Fibroblast of peridontal ligament (primary cell): ENCODE results near the gene IFIT5.
"Not testable (repeated sequence)": the region's sequence is repeated elsewhere in the genome, so short reads cannot be mapped to it uniquely, and the experiment has no call there.

Source experiments
- DNase-seq: peaks from one replicate; pipeline ENCODE4 v3.0.0-alpha.2; 2010; ENCODE audit errors: extremely low read depth

The IFIT5 gene, protein sequence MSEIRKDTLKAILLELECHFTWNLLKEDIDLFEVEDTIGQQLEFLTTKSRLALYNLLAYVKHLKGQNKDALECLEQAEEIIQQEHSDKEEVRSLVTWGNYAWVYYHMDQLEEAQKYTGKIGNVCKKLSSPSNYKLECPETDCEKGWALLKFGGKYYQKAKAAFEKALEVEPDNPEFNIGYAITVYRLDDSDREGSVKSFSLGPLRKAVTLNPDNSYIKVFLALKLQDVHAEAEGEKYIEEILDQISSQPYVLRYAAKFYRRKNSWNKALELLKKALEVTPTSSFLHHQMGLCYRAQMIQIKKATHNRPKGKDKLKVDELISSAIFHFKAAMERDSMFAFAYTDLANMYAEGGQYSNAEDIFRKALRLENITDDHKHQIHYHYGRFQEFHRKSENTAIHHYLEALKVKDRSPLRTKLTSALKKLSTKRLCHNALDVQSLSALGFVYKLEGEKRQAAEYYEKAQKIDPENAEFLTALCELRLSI

DNA sequence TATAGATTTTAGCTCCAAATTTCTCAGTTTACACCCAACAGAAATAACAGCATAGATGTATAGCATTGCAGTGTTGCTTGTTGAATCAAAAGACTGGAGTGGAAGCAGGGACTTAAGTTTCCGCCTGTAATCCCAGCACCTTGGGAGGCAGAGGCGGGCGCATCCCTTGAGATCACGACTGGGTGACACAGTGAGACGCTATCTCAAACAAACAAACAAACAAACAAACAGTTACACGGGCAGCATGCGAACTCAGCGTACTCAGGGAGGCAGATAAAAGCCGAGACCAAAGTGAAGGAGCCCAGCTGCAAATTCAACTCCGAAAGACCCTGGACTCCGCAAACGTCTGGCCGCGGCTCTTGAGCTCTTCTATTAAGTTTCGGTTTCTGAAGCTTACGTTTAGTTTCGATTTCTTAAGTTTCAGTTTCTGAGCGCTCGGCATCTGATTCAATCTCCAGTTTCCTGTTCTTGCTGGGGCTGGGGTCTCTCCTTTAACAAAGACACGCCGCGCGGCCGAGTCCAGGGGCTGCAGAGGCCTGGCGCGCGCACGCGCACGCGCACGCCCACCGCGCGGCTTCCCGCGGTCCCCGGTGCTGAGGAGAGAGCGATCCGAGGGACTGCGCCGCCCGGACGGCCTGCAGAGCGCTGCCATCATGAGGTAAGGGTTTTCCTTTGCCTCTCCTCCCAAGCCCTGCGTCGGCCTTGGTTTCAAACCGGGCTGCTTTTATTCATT is at the start of gene IFIT5:
IFIT5 (plus strand) TSS at position 423 of the 733 bp plus-strand sequence; CDS start at position 654, 231 bp downstream.
- DNase-seq = peak; percentile 77

DNA sequence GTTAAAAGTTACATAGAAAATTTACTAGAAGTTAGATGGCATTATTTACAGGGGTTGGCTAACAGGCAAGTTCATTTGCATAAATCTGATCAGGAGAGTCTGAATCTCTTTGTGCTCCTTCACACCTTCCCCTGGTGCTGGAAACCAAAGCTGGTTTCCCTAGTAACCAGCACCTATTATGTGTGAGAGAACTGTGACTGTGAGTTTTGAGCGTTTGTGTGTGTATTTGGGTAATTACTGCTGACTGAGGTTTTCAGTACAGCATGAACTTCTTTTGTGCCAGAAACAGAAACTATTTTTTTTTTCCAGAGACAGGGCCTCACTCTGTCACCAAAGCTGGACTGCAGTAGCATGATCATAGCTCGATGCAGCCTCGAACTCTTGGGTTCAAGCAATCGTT is 46.8 kb upstream of the IFIT5 start:
- peak; percentile 29 for DNase-seq

DNA sequence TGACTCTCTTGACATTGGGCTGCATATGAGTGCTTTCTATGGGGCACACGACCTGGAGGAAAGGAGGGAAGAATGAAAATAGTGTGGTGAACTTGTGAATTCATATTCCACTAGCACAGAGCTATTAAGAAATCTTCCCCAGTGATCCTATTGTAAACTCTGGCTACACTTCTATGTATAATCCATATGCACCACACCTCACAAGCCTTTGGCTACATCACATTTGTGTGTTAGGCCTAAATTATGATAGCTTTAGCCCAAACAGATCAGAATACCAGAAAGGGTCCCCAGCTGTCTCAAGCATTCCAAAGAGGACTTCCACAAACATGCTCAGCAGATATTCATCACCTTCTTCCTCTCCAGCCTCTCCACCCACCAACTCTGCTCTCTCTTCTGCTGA is 46.2 kb upstream of the IFIT5 start:
- no peak for DNase-seq

DNA sequence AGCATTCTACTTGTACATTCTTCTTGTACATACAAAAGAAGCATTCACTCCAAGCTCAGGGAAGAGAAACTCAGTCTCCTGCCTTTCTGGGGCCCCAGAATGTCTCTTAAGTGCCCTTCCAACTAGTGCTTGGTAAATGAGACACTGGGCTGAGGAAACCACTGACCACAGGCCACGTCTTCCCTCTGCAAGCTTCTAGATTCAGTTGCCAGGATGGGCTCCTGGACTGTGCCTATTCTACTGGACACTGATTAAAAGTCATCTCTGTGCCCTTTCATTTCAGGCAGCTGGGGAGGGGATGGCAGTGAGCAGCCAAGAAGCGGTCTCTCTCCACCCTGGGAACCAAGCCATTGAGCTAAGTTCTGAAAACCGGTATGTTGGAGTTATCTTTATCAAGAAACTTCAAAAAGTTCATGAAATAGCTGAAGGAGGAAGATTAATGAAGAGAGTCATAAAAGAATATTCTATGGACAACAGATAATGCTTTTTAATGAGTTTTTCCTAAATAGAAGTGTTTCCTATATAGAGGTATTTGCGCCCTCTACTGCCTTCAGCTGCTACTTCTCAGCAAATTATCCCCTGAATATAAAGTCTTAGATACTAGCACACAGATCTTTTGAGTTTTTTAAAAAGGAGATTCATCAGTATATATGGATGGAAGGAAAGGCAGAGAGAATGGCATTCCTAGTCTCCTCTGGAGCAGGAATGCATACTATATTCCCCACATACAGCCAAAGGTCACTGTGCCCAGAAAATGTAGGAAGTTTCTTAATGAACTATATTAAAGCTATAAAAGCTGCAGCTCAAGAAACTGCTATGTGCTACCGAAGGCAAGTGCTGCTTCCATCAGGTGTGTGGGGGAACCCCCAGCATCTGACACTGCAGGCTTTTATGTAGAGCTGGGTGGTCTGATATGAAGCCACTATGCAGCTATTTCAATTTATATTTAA is 44.9 kb upstream of the IFIT5 start:
- DNase-seq = peak; percentile 77

DNA sequence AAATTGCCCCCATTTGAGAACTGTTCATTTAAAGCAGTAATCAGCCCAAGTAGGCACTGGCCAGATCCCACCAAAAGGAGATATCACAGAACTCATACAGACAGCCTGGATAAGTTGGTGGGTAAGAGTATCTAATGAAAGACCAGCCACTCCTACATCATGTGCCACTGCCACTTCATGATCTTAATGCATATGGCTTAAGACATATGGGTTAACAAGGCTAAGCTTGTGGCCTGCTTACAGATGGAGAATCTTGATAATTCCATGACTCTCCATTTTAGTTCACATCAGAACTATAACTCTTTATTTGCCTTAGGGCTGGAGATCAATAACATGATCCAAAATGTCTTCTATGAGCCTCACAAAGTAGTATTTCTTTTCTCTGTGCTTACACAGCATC is 43.3 kb upstream of the IFIT5 start:
- DNase-seq = no peak

DNA sequence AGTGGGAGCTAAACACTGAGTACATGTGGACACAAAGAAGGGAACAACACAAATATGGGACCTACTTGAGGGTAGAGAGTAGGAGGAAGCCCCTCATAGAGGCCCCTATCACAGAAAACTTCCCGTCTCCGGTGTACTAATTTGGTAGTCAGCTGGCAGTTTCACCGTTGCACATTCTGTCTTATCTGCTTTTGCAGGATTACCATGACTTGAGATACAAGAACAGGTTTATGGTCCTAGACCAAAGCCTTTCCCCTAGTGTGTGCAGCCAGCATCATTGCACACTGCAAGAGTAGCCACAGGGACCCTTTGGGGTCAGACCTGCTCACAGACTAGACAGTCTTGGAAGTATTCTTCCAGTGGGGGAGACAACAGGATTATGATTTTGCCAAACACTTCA is 42.4 kb upstream of the IFIT5 start:
- DNase-seq = no peak

DNA sequence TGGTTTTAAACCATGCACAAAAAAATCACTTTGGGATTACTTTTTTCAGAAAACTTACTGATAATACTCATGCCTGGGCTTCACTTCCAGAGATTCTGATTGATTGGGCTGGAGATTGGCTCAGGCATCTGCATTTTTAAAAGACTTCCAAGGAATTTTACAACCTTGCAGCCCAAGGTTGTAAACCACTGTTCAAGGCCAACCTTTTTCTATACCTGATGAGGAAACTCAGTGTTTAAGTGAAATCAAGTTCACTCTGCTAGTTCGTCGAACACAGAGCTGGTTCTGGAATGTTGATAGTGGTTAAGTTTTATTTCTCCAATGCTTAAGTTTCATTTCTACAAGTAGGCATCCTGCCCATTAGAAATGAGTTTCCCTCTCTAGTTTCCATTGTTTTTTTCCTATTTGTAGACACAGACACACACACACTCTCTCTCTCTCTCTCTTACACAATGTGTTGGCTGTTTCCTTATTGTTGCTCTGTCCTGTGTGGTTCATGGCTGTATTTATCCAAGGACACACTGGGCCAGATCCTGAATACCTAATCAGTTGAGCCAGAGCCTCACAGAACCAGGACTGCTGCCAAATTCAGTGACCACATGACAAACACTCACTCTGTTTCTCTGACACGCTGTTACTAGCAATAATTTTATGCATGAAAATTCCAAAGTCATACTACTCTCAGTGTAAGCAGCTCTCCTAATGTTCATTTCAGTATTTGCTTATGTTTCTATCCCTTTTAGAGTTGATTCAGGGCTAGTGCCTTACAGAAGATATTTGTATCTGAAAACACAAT is 40.3 kb upstream of the IFIT5 start:
- peak; percentile 98 for DNase-seq

DNA sequence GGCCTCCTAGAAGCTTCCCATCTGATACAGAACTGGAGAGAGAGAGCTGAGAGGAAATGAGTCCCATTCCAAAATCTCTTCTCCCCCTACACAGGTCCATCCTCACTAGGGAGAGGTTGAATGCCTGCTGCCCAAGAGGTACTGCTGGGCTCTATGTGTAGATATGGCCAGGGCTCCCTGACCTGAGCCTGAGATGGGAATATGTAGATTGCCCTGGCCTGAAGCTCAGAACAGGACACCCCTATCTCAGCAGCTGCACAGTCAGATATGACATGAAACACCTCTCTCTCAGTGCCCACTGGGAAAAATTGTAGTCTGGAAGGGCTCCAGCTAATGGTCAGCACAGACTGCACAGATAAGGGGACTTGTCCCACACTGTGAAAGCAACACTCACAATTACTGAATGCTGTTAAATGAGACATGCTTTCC is 39.6 kb upstream of the IFIT5 start:
- DNase-seq = no peak

DNA sequence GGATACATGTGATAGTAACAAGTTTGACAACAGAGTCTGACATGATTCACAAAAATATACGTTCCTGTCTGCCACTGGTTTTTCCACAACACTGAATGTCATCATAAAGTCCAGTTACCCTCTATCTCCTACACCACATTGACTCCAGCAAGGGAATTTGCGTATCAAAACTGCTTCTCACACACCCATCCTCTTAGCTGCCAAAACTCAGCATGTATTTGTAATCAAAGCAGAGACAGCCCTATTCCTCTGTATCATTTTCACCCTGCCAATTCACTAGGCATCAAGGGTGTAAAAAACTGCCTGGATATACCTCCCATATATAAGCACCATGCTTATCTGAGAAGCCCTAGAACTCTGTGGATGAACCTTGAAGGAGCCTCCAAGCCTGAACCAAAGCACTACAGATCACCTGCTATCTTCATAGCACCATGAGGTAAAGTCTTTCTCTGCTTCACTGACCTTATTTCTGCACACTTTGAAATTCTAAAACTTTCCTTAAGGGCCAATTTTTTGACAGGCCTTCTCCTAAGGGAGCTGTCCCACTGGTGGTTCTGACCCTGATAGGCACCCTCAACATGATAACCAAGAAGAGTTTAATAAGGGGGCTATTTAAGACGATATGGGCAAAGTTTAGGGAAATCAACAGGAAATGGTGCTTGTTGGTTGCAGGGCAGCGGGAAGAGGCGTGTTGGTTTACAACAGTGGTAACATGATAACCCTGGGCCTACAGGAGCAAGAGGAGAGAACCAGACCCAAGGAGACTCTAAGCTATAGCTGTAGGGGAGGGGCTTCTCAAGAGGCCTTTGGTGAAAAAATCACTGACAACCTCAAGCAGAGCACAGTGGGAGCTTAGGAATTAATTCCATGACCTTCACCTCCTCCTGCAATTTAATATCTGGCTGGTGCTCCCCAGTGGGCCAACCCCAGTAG is 36.4 kb upstream of the IFIT5 start, which contains the start of gene IFIT1B:
IFIT1B (plus strand) TSS at position 352 of the 933 bp plus-strand sequence; CDS start at position 432, 80 bp downstream.
- DNase-seq = no peak

DNA sequence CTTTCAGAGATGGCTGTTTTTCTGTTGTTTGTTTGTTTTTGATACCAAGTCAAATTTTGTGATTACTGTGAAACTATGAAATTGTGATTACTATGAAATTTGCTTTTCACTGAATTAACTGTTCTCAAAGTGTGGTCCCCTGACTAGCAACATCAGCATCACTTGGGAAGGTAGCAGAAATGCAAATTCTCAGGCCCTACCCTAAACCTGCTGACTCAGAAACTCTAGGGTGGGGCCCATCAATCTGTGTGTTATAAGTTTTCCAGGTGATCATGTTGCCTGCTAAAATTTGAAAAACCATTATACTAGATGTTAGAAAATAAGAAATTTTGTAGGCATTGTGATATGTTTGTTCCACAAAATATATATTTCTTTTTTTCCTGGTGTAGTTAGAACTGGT is 35.3 kb upstream of the IFIT5 start:
- no peak for DNase-seq

DNA sequence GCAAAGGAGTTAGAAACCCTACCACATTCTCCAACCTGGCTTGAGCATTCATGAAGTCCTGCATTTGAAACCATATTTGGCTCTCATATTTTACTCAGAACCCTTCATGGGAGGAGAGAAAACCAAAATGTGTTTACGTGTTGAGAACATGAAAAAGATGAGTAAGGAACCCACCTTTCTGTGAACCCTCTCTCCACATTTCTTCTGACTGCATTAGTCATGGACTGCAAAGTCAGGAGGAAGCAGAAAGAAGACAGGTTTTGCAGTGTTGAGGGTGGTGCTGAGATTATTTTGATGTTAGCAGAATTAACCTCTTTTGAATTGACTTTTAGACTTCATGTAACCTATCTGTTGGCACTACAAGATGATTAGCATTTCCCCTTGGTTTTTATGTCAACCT is 31.6 kb upstream of the IFIT5 start:
- DNase-seq = no peak

DNA sequence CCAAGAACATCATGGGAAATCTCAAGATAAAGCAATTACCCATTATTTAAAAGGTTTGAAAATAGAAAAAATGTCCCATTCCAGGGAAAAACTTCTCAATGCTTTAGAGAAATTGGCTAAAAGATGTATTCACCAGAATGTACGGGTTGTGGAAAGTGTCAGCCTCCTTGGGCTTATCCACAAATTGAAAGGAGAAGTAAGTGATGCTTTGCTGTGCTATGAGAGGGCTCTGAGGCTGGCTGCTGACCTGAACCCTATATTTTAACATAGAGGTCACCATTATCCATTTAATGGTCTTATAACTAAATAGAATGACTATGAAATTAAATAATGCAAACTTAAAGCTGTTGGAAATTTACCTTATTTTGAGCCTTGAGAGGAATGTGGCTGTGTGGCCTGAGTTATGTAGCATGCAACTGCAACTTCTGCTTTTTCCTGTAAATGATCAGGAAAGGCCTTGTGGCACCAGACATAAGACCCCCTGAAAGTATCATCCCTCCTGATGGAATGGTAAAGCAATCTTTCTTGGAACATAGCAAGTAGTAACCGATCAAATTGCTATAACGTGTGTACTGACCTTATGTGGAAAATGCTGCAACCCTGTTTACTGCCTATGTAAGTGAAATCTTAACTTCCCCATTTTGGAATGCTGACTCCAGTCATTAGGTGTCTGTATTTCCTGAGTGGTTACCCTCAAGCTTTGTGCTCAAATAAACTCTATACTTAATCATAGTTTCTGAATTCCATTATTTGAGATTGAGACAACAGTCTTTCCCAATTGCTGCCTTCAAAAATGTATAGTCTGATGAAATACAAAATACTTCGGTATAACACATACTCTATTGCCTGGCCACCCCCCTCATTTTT is 29.7 kb upstream of the IFIT5 start:
- DNase-seq = no peak

DNA sequence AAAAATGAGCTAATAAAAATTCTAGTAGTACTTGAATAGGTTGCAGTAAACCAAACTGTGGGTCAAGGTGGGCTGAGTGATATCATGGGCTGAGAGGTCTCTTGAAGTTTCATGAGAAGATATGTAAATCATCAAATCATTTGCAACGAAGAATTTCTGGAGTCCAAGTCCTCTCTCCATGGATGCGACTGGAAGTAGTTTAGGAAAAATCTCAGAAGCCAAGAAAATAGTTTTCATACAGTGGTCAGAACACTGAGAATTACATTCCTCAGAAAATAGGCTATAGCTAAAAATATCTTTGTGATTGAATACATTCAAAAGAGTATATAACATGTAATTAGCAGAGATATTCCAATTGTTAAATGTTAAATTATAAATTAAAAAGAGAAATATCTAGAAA is 25.6 kb upstream of the IFIT5 start:
- peak; percentile 57 for DNase-seq

DNA sequence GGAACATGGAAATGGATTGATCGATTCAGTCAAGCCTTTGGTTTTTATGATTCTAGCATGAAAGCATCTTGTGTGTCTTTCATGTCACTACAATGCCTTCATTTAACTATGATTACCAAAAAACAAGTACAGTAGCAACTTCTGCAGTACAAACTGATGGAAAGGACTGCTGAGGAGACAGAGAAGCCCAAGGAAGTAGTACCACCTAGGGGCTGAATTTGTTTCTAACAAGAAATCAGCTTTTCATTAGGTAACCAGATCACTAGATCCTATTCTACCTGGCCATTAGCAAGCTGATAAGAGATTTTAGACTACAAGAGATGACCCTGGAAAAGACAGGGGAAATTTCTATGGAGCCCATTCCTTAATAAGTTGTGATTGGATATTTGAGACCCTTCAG is 25.1 kb upstream of the IFIT5 start:
- peak; percentile 74 for DNase-seq

DNA sequence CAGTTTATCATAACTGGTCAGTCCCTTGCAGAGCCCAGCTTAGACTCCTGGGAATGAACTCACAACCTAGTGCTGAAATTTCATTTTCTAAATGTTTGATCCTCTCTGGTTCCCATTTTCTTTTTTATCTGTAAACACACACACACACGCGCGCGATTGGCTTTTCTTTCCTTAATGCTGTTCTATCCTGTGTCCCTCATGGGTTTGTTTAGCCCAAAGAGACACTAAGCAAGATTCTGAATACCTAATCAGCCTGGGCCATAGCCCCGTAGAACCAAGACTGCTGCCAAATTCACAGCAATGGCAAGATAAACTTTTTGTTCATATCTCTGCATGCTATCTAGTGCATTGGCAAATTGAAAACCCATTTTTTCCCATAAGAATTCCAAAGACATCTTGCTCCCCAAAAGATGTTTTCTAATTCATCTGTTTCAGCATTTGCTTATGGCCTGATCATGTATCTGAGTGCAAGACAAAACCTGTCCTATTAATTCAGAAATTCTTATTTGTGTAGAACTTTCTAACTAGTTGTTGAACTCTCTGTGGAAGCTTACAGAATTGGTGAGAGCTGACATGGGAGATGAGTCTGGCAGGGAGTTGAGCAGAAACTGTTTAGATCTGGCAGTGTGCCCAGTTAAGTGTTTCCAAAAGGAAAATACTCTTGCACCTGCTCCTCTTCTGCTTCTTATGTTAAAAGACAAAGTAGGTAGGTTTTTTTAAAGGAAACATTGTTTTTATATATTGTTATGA is 23.7 kb upstream of the IFIT5 start:
- DNase-seq = no peak

DNA sequence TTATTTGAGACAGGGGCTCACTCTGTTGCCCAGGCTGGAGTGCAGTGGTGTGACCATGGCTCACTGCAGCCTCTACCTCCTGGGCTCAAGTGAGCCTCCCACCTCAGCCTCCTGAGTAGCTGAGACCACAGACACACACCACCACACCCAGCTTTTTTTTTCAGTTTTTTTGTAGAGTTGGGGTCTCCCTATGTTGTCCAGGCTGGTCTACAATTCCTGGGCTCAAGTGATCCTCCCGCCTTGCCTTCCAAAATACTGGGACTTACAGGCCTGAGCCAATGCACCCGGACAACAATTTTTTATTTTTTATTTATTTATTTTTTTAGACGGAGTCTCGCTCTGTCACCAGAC is 23.2 kb upstream of the IFIT5 start:
- not testable (repeated sequence) for DNase-seq

DNA sequence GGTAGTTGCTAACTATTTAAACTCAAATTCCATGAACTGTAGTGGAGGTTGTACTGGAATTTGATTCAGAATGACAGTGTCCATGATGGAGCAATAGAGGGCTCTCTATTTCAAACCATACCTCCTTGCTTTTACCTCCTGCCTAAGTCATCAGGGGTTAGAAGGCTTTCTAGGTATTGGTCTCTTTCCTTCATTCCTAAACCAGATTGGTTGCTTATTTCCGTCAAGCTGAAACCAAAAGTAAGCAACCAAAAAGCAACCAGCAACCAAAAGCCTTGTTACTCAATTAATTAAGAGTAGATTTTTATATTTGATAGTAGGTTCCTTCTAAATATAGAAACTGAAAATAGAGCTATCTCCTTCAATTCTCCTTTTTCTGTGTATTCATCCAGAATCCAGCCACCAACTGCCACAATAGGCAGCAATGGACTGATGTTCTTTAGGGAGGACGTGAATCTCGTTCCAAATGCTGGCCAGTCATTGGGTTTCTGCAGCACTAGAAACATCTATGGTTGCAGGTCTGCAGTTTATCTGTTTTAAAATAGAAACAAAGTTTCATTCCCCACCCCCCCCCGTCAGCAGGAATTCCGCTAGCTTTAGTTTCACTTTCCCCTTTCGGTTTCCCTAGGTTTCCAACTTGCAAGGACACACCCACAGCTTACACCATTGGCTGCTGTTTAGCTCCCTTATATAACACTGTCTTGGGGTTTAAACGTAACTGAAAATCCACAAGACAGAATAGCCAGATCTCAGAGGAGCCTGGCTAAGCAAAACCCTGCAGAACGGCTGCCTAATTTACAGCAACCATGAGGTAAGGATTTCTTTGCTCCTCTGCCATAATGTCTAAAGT is 22.2 kb upstream of the IFIT5 start, which contains the start of gene IFIT1:
IFIT1 (plus strand) TSS at position 717 of the 850 bp plus-strand sequence; CDS start at position 807, 90 bp downstream.
- peak; percentile 97 for DNase-seq
